Stimulated activated CD8-positive, alpha-beta memory T cell treated with anti-CD3 and anti-CD28 coated beads, Interleukin-7, amount 100 ng/mL, for 4 hours (primary cell): ENCODE measurements around the gene OR11L1.

Source experiments
- DNase-seq, 2 donors: peaks; one replicate each; pipeline ENCODE4 v3.0.0-alpha.2; 2020; ENCODE audit warnings: low read depth in 2 of 2

The OR11L1 gene, protein sequence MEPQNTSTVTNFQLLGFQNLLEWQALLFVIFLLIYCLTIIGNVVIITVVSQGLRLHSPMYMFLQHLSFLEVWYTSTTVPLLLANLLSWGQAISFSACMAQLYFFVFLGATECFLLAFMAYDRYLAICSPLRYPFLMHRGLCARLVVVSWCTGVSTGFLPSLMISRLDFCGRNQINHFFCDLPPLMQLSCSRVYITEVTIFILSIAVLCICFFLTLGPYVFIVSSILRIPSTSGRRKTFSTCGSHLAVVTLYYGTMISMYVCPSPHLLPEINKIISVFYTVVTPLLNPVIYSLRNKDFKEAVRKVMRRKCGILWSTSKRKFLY

DNA sequence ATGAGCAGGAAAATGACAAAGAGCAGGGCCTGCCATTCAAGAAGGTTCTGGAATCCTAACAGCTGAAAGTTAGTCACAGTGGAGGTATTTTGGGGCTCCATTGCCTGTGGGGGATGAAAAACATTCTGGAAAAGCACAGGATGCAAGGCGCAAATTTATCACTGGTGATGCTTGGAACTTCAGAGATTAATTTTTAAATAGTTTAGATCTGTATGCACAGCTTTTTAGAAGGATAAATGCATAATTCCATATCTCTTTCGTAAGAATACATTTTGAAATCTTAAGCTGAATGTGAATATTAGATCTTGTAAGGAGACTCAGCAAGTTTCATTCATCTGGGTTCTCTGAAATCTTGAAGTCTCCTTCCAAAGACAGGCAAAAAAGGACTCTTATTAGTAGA lies at the start of gene OR11L1:
TSS of gene OR11L1 (minus strand) at position 101 of the 400 bp plus-strand sequence. CDS start at position 101, 0 bp downstream.
- DNase-seq = no peak

GRCh38 chr1:247884797-247885413 lies 43.2 kb upstream of the OR11L1 start:
- DNase-seq = no peak

DNA sequence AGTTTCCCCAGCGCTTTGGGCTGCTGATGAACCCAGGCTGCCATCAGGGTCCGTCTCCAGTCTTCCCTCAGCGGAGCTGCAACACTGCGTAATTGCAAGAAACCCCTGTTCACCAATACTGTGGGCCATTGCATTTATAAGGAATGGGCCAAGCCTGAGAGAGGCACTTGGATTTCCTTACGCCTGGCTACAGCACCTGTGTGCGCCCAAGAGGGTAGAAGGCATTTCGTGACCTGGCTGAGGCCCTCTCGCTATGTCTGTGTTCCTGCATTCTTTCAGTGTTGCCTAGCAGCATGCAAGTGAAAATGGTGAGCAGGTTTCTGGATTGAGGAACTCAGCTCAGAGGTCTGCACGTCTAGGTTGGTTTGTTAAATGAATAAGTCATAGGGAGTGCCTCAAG lies 41.6 kb upstream of the OR11L1 start:
- DNase-seq = no peak

DNA sequence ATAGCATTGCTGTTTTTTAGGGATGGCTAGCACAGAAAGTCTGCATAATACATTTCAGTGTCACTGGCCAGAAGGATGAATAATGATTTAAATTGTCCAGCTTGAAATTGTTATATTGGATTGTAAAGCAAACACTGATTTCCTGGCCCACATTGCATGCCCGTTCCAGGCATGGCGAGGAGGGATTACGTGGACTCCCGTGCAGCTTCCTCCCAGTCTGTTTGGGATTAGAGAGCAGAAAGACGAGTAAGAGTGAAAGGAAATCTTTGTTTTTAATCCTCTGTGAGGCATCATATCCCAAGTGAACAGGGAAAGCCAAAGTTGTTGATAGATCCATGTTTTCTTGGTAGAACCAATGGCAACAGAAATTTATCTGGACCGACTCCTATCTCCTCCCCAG lies 23.7 kb upstream of the OR11L1 start:
- DNase-seq = no peak

DNA sequence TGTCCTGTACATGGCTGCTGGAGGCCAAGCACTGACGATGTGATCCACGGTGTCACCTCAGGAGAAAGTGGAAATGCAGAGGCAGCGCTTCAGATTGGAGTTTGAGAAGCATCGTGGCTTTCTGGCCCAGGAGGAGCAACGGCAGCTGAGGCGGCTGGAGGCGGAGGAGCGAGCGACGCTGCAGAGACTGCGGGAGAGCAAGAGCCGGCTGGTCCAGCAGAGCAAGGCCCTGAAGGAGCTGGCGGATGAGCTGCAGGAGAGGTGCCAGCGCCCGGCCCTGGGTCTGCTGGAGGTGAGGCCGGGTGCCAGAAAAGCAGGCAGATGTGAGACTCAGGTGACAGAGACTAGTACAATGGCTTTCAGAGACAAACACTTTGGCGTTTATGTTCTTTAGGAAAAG lies 22.9 kb upstream of the OR11L1 start:
- no peak for DNase-seq

DNA sequence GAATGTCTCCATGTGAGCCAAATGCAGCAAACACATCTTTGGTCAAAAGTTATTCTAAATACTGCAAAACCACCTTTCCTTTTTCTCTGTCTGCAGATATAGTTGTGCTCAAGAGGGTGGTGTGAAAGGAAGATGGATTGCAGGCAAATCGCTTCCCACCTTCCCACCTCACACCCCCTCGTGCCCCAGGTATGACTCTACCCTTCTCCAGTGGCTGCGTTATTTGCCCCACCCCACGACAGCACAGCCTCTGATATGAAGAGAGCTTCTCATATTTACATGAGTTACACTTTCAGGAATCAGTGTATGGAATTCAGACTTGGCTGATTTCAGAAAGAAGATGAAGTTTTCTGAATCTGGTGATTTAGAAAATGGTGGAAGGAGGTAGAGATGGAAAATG lies 21.1 kb upstream of the OR11L1 start:
- DNase-seq = no peak

- DNase-seq = no peak
Measured at GRCh38 chr1:247857985-247858619, 16.4 kb upstream of the OR11L1 start.

GRCh38 chr1:247857069-247857984 lies 15.6 kb upstream of the OR11L1 start, which contains the start of gene TRIM58:
TSS of gene TRIM58 (plus strand) at chr1:247857187. CDS start at chr1:247857247, 60 bp downstream.
- DNase-seq = no peak

- DNase-seq = no peak
Measured at GRCh38 chr1:247855911-247856310, 14.2 kb upstream of the OR11L1 start.

DNA sequence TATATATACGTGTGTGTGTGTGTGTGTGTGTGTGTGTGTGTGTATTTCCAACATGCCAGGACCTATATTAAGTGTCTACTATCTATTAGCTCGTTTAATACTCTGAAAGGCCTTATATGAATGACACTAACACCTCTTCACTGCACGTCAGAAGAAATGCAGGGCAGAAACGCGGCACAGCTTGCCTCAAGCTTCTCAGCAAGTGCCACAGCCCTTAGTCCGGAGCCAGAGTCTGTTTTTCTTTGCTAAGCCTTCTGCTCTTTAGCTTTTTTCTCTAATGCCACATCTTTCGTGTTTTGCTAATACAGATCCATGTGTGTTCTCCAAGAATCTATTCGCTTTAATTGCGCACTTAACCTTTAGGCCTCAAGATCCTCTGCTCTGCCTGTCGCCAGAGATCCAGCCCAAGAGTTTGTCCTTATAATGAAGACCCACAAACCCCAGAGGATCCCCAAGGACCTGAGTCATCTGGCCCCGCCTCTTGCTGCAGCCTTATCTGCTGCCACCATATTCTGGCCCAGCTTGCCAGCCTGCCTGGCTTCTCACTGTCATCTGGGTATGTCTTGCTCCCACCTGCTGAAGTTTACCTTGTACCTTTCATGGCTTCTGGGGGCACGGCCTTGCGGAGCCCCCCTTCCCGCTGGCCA lies 13.3 kb upstream of the OR11L1 start:
- no peak for DNase-seq

GRCh38 chr1:247849616-247850015 lies 7.9 kb upstream of the OR11L1 start:
- no peak for DNase-seq

- DNase-seq = no peak
Measured at GRCh38 chr1:247848346-247848745, 6.7 kb upstream of the OR11L1 start.

DNA sequence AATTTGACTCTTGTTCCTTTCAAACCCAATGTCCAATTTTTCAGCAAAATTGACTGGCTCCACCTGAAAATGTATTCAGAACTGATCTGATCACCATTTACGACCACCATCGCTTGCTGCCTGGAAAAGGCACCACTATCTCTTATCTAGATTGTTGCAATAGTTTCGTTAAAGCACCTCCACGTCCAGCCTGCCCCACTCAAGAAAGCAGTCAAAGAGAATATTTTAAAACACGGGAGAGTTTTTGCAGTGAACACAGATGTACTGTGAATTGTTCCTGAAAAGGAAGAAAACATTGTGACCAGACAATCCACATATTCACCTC lies 4.0 kb upstream of the OR11L1 start:
- DNase-seq = no peak

DNA sequence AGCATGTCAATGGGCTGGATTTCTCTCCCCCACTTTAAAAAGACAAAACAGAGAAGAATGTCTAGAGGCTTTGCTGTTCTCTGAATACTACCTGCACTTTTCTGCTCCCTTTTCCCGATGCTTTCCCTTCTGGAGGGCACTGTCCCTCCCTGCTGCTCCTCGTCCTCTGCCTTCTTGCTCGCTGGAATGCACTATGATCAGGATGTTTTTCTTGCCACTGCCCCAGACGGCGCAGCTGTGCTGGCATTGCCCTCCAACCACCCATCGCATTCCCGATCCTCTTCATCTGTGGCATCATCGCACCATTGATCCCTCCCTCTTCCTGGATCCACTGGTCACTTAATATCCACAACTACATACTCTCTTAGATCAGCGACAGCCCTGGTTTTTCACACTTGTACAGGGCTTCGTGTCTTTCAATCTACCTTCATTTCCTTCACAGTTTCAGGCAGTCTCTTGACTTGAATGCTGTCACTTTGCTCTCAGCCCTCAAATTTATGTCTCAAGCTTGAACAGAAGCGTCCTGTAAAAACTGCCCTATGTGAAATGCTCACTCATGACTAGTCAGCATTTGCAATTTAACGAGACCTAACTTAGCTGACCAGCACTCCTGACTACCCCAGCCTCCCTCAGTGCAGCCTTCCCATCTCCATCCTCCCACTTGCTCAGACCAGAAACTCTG lies 3.5 kb upstream of the OR11L1 start:
- DNase-seq = no peak

- DNase-seq = no peak
Measured at GRCh38 chr1:247843411-247843810, 1.7 kb upstream of the OR11L1 start.

DNA sequence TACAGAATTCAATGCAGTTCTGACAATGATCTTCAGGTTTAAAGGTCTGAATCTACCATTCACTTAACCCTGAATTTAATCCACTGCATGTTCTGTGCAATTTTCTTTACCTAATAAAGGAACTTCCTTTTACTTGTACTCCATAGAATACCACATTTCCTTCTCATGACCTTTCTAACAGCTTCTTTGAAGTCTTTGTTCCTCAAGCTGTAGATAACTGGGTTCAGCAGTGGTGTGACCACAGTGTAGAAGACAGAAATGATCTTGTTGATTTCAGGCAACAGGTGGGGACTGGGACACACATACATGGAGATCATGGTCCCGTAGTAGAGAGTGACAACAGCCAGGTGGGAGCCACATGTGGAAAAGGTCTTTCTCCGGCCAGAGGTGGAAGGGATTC lies 878 bp downstream of the OR11L1 start:
- DNase-seq = no peak

DNA sequence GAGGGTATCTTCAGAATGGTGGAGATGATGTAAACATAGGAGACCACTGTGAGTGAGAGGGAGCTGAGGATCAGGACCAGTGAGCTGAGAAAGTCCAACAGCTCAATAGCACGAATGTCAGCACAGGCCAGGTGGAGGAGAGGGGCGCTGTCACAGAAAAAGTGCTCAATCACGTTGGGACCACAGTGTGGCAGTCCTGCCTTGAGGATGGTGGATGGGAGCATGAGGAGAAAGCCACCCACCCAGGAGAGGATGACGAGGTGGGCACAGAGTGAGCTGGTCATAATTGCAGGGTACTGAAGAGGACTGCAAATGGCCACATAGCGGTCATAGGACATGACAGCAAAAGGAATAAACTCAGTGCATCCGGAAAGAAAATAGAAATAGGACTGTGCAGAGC lies 8.1 kb downstream of the OR11L1 start:
- no peak for DNase-seq

DNA sequence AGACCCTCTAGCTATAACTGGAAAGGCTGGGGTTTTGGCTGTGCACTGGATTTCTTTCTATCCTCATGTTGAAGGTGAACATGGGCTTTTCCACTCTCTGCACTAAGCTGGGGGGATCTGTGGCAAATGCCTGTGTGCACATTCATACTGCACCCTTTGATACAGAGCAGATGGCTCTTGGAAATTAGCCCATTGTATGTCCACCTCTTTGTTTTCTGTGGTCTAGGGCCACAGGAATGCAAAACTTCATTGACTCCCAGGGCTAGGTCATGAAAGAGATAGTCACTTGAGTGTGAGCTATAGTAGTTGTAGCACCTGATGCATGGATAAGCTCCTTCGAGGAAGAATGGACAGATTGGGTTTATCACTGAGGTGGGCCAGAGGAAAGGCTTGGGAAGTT lies 12.0 kb downstream of the OR11L1 start:
- DNase-seq = no peak

DNA sequence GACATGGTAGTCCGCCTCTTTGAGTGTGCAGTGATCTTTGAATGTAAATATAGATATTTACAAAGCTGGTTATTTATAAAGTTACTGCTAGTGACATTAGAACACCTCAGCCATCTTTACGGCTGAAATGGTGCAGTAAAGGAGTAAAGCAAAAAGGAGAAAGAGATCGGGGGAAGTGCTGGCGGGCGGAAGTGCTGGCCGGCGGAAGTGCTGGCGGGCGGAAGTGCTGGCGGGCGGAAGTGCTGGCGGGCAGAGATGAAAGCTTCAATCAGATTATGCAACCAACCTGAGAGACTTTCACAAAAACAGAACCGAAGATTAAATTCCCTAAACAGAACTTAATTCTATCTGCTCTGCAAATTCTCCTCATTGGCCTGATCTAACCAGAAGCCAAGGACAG lies 16.3 kb downstream of the OR11L1 start:
- no peak for DNase-seq

DNA sequence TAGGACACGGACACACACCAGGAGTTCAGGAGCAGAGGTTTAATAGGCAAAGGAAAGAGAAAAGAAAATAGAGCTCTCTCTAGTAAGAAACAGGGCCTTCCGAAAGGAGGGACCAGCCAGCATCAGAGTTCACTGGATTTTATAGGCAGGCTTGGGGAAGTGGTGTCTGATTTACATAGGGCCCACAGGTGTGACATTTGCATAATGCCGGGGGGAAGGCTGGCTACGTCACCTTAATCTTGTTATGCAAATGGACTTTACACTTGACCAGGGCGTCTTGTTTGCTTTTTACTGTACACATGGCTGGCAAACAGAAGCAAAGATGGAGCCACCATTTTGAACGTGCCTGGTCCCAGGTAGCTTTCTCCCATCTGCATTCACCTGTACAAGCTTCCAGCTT lies 17.7 kb downstream of the OR11L1 start, which contains the start of gene OR14A16:
TSS of gene OR14A16 (minus strand) at position 97 of the 400 bp plus-strand sequence. CDS start 8,390 bp downstream, outside the sequence.
- no peak for DNase-seq

DNA sequence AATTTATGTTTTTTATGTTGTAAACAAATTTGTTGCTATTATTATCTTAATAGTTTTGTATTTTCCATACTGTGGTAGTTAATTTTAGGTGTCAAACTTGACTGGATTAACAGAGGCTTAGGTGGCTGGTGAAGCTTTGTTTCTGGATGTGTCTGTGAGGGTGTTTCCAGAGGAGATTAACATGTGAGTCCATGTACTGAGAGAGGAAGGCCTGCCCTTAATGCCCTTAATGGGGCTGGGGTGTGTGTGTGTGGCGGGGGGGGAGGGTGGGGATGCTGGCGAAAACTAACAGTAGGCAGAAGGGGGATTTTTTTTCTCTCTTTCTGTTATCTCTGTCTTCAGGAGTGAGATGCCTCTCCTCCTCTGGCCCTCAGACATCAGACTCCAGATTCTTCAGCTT lies 19.6 kb downstream of the OR11L1 start:
- DNase-seq = no peak
